Adrenal gland (tissue), 5 donors: Measurements from ENCODE around the gene MRPS2.

Source experiments
- CTCF ChIP-seq, 6 experiments: fragments of 450-650 bp in 4 of 6; fragments of 200-600 bp in 2 of 6; sonication (generic) in 1 of 6; IDR thresholded peaks; 1 replicate in 5 of 6; 2 replicates in 1 of 6; pipeline versions ENCODE4 v1.5.1 to v1.8.0; 2016 to 2021; ENCODE audit warnings: antibody characterized with exemption in 6 of 6, mild to moderate bottlenecking in 2 of 6, moderate library complexity in 1 of 6
- POLR2A ChIP-seq, 2 donors: fragments of 450-650 bp; IDR thresholded peaks; one replicate each; pipeline ENCODE4 v1.6.1; 2017; ENCODE audit warnings: antibody characterized with exemption in 2 of 2, mild to moderate bottlenecking in 2 of 2, moderate library complexity in 1 of 2
- donor health status: DM: no; HTN: no; CAD: no.

GRCh38 chr9:135544981-135545635 is 44.6 kb downstream of the MRPS2 start:
- TF ChIP-seq CTCF (IDR thresholded peaks at IDR 0.05) (no peak), POLR2A (IDR thresholded peaks at IDR 0.05) (no peak)
